Ovary (tissue), 9 donors: Measurements from ENCODE around the gene PLCE1. TPM values are rescaled to one million over a fixed set of nuclear protein-coding genes. Genes with fewer than 3 reads are reported as not detected.
"Not testable (repeated sequence)": the region's sequence is repeated elsewhere in the genome, so short reads cannot be mapped to it uniquely, and the experiment has no call there.

ENCODE experiments used
- DNase-seq, 5 donors: peaks; one replicate each; pipeline ENCODE4 v3.0.0-alpha.2; 2019 to 2020
- H3K27ac ChIP-seq, 2 donors: fragments of 200-600 bp; one replicate each; pipeline versions ENCODE4 v1.5.1 to v1.8.0; 2019 to 2022
- H3K27me3 ChIP-seq: fragments of 200-600 bp; one replicate; pipeline ENCODE4 v1.8.0; 2022
- H3K36me3 ChIP-seq: fragments of 200-600 bp; sonication (generic); one replicate; pipeline ENCODE4 v1.5.1; 2019
- H3K4me1 ChIP-seq: one replicate; pipeline ENCODE4 v1.8.1; 2013; ENCODE audit warnings: mild to moderate bottlenecking, moderate library complexity; ENCODE audit not compliant: insufficient read depth
- H3K4me3 ChIP-seq: fragments of 200-600 bp; sonication (generic); one replicate; pipeline ENCODE4 v1.5.1; 2017
- H3K9me3 ChIP-seq, 2 donors: fragments of 200-600 bp in 1 of 2; sonication (generic) in 1 of 2; one replicate each; pipeline versions ENCODE4 v1.5.1 to v1.8.1; 2013 to 2019; ENCODE audit warnings: mild to moderate bottlenecking in 1 of 2, moderate library complexity in 1 of 2
- EP300 ChIP-seq: sonication (generic); formaldehyde crosslinking; IDR thresholded peaks from one replicate; pipeline ENCODE4 v1.6.1; 2017; ENCODE audit warnings: antibody characterized with exemption
- POLR2A ChIP-seq: fragments of 450-650 bp; IDR thresholded peaks from one replicate; pipeline ENCODE4 v1.6.1; 2017; ENCODE audit warnings: antibody characterized with exemption, mild to moderate bottlenecking, moderate library complexity
- WGBS, 3 donors: extraction: QIAGEN DNeasy Blood & Tissue Kit in 1 of 3; methylation state at CpG; one replicate each; pipeline versions ENCODE4 v1.1.5 to v1.1.7; 2013 to 2017; 5-methylcytosine and 5-hydroxymethylcytosine counted together
- intact Hi-C, 4 donors: fragments of 100-400 bp; cut with DNase I; formaldehyde crosslinking; loops; one replicate each; pipeline versions ENCODE4 v1.11.0 to v1.15.1; 2022 to 2023
- polyA plus RNA-seq, 2 donors: library from polyadenylated mRNA; stranded (reverse); fragments of 200-250 nt in 1 of 2; fragments of 350-450 nt in 1 of 2; fragmentation: Illumina TruSeq in 1 of 2; extraction: RNeasy Lipid Tissue Mini Kit (QIAGEN cat#74804) in 1 of 2; gene quantifications; one replicate each; pipeline ENCODE4 v1.2.3, GENCODE V29; 2013 to 2014
- total RNA-seq, 7 donors: library from RNA; depleted of rRNA in 2 of 7; stranded (reverse); fragments of >200 nt in 2 of 7; fragmentation: NEBNext Ultra II Directional in 3 of 7; extraction: Animal tissue kit (Norgen Biotek cat#: 25700) in 3 of 7; gene quantifications; one replicate each; pipeline versions ENCODE4 v1.1.0 to v1.2.4, GENCODE V29; 2016 to 2023
- TF ChIP-seq, protein P1 (sequence below), 3 donors: fragments of 450-650 bp in 2 of 3; fragments of 200-600 bp in 1 of 3; IDR thresholded peaks; one replicate each; pipeline versions ENCODE4 v1.5.1 to v1.8.0; 2016 to 2022; ENCODE audit warnings: antibody characterized with exemption in 3 of 3, mild to moderate bottlenecking in 1 of 3
- donor health status: DM: no; HTN: no; CAD: no; lungs with moderate emphysema.
- donor health status: DM: no; HTN: no; CAD: no.
- donor health status: Bipolar disorder and iron deficiency.
- donor health status: DM: yes; HTN: yes; CAD: no.
- donor health status: DM: no; HTN: no; CAD: no.
- donor health status: DM: yes; HTN: yes; CAD: no.

The PLCE1 gene
- total and polyA plus RNA-seq, 9 donors = 2.5 to 15.3 (median 7.4) TPM

- H3K27ac ChIP-seq = no peak overlapping the region
- no peaks in the 10 kb centered on the region for H3K27me3 ChIP-seq
- WGBS, 3 donors = 95 to 98% (median 98%) methylated on average over 5 of the region's 5 CpGs
- no peak overlapping the region for H3K4me3 ChIP-seq
- intact Hi-C loops = no loop called here
- DNase-seq = no peak
- no peak for TF ChIP-seq EP300
- TF ChIP-seq, protein P1, sequence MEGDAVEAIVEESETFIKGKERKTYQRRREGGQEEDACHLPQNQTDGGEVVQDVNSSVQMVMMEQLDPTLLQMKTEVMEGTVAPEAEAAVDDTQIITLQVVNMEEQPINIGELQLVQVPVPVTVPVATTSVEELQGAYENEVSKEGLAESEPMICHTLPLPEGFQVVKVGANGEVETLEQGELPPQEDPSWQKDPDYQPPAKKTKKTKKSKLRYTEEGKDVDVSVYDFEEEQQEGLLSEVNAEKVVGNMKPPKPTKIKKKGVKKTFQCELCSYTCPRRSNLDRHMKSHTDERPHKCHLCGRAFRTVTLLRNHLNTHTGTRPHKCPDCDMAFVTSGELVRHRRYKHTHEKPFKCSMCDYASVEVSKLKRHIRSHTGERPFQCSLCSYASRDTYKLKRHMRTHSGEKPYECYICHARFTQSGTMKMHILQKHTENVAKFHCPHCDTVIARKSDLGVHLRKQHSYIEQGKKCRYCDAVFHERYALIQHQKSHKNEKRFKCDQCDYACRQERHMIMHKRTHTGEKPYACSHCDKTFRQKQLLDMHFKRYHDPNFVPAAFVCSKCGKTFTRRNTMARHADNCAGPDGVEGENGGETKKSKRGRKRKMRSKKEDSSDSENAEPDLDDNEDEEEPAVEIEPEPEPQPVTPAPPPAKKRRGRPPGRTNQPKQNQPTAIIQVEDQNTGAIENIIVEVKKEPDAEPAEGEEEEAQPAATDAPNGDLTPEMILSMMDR (IDR thresholded peaks at IDR 0.05) = no peak
- TF ChIP-seq POLR2A = no peak
- no peaks in the 10 kb centered on the region for H3K4me1 ChIP-seq
- no peaks in the 10 kb centered on the region for H3K9me3 ChIP-seq
- H3K36me3 ChIP-seq = no peaks in the 10 kb centered on the region
Observed at GRCh38 chr10:93963434-93963833, 30.3 kb upstream of the PLCE1 start.

DNA sequence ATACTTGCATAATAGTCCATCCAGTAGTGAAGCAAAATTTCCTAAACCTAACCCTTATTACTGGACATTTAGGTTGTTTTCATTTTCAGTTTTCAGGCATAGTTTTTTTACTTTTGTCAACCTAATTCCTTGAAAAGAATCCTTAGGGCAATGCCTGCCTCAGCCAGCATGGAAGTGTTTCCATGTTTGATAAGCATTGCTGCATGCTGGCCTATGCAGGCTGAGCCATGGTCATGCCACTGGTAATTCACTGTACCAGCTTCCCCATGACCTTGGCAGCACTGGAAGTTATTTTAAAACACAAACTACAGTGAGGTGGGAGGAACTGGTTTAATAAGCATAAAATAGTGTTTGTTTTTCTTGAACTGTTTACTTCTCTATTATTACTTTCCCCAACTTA, 27.8 kb upstream of the PLCE1 start:
- H3K4me1 ChIP-seq = no peaks in the 10 kb centered on the region
- no peak overlapping the region for H3K4me3 ChIP-seq
- no peak overlapping the region for H3K27ac ChIP-seq
- no peaks in the 10 kb centered on the region for H3K36me3 ChIP-seq
- DNase-seq = no peak
- intact Hi-C loops = no loop called here
- no peaks in the 10 kb centered on the region for H3K9me3 ChIP-seq
- no peaks in the 10 kb centered on the region for H3K27me3 ChIP-seq
- no peak for TF ChIP-seq POLR2A
- TF ChIP-seq, protein P1 (IDR thresholded peaks at IDR 0.05) = no peak
- TF ChIP-seq EP300 = no peak

DNA sequence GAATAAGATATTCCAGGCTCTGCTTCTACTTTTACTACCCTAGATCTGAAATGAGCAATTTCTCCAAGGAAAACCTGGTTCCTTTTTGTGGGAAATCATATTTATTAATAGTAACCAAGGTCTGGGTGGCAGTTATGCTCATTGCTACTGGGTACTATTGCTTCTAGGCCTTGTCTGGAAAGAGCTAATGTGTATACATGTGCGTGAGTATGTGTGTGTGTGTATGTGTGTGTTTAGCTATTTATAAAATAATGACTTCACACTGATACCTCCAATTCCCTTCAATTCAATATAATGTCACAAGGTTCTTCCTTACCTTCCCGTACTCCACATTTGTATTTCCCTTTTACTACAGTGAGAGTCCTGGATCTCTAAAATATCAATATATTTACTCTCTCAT, 26.0 kb upstream of the PLCE1 start:
- Histone ChIP-seq H3K4me3 (no peak overlapping the region), H3K4me1 (no peaks in the 10 kb centered on the region), H3K27ac (no peak overlapping the region), H3K9me3 (no peaks in the 10 kb centered on the region), H3K36me3 (no peaks in the 10 kb centered on the region), H3K27me3 (no peaks in the 10 kb centered on the region)
- DNase-seq = no peak
- intact Hi-C loops = no loop called here
- TF ChIP-seq POLR2A (no peak), EP300 (no peak)
- TF ChIP-seq, protein P1 (IDR thresholded peaks at IDR 0.05) = no peak
- WGBS, 3 donors = 95 to 98% (median 97%) methylated on average over 2 of the region's 2 CpGs

GRCh38 chr10:93968540-93968945, 25.2 kb upstream of the PLCE1 start:
- no peak overlapping the region for H3K27ac ChIP-seq
- H3K36me3 ChIP-seq = no peaks in the 10 kb centered on the region
- no peaks in the 10 kb centered on the region for H3K4me1 ChIP-seq
- no peaks in the 10 kb centered on the region for H3K9me3 ChIP-seq
- intact Hi-C loops = no loop called here
- WGBS, 3 donors = 40 to 59% (median 46%) methylated on average over 4 of the region's 4 CpGs
- no peak overlapping the region for H3K4me3 ChIP-seq
- no peaks in the 10 kb centered on the region for H3K27me3 ChIP-seq
- no peak for DNase-seq
- no peak for TF ChIP-seq EP300
- no peak for TF ChIP-seq POLR2A
- TF ChIP-seq, protein P1 (IDR thresholded peaks at IDR 0.05) = no peak

DNA sequence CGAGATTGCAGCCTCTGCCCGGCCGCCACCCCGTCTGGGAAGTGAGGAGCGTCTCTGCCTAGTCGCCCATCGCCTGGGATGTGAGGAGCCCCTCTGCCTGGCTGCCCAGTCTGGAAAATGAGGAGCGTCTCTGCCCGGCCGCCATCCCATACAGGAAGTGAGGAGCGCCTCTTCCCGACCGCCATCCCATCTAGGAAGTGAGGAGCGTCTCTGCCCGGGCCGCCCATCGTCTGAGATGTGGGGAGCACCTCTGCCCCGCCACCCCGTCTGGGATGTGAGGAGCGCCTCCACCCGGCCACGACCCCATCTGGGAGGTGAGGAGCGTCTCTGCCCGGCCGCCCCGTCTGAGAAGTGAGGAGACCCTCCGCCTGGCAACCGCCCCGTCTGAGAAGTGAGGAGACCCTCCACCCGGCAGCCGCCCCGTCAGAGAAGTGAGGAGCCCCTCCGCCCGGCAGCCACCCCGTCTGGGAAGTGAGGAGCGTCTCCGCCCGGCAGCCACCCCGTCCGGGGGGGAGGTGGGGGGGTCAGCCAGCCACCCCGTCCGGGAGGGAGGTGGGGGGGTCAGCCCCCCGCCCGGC, 23.2 kb upstream of the PLCE1 start:
- H3K36me3 ChIP-seq, H3K4me1 ChIP-seq, H3K9me3 ChIP-seq, H3K4me3 ChIP-seq, H3K27me3 ChIP-seq, DNase-seq, intact Hi-C loops, H3K27ac ChIP-seq: not testable (repeated sequence)
- WGBS, 3 donors = 96 to 97% (median 96%) methylated on average over 20 to 44 of the region's 44 CpGs
